ENCODE measurements around the gene CCDC14.

The CCDC14 gene

GRCh38 chr3:123870033-123870432, 91.0 kb downstream of the CCDC14 start:
- Histone ChIP-seq H3K9me3 (ENCODE audit: severe bottlenecking) (no peaks in the 10 kb centered on the region), H3K27me3 (ENCODE audit: insufficient read depth, poor library complexity, severe bottlenecking) (no peaks in the 10 kb centered on the region), H3K4me3 (ENCODE audit: severe bottlenecking) (no peak overlapping the region), H3K36me3 (ENCODE audit: low read depth) (peaks cover 3% of the 10 kb centered on the region; the same call in 1 of the 2 replicates), H3K27ac (ENCODE audit: poor library complexity, severe bottlenecking) (no peak overlapping the region), H3K4me1 (ENCODE audit: insufficient read depth, poor library complexity, severe bottlenecking) (no peaks in the 10 kb centered on the region)
- TF ChIP-seq, protein P1, sequence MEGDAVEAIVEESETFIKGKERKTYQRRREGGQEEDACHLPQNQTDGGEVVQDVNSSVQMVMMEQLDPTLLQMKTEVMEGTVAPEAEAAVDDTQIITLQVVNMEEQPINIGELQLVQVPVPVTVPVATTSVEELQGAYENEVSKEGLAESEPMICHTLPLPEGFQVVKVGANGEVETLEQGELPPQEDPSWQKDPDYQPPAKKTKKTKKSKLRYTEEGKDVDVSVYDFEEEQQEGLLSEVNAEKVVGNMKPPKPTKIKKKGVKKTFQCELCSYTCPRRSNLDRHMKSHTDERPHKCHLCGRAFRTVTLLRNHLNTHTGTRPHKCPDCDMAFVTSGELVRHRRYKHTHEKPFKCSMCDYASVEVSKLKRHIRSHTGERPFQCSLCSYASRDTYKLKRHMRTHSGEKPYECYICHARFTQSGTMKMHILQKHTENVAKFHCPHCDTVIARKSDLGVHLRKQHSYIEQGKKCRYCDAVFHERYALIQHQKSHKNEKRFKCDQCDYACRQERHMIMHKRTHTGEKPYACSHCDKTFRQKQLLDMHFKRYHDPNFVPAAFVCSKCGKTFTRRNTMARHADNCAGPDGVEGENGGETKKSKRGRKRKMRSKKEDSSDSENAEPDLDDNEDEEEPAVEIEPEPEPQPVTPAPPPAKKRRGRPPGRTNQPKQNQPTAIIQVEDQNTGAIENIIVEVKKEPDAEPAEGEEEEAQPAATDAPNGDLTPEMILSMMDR (IDR thresholded peaks at IDR 0.05; ENCODE audit: poor library complexity, severe bottlenecking), result no peak
- DNase-seq (ENCODE audit: low spot score) (no peak), ATAC-seq (ENCODE audit: low read depth) (peak; percentile 62; the same call in 1 of the 3 replicates)

DNA sequence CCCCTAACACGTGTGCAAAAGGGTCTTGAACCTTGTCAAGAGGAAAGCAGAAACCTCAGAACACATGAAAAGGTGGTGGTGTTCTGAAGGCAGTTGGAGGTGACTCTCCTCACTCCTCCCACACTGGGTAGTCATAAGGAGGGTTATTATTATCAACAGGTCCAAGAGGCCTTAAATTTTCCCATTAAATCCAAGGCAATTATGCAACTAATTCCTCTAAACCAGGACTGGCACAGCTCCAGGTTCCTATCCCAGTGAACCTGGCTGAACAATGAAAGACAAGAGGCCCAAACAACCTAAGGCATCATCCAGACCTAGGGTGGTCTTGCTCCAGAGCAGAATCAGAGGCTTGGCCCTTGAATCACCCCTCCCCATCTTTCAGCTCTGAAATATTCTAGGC, 91.9 kb downstream of the CCDC14 start:
- H3K27me3 ChIP-seq (ENCODE audit: insufficient read depth, poor library complexity, severe bottlenecking), result no peaks in the 10 kb centered on the region
- H3K4me3 ChIP-seq (ENCODE audit: severe bottlenecking), result no peak overlapping the region
- H3K27ac ChIP-seq (ENCODE audit: poor library complexity, severe bottlenecking), result no peak overlapping the region
- TF ChIP-seq, protein P1 (IDR thresholded peaks at IDR 0.05; ENCODE audit: poor library complexity, severe bottlenecking), result no peak
- no peaks in the 10 kb centered on the region for H3K4me1 ChIP-seq (ENCODE audit: insufficient read depth, poor library complexity, severe bottlenecking)
- no peaks in the 10 kb centered on the region for H3K36me3 ChIP-seq (ENCODE audit: low read depth)
- ATAC-seq (ENCODE audit: low read depth) (peak; percentile 17; the same call in 1 of the 3 replicates), DNase-seq (ENCODE audit: low spot score) (no peak)
- no peaks in the 10 kb centered on the region for H3K9me3 ChIP-seq (ENCODE audit: severe bottlenecking)

DNA sequence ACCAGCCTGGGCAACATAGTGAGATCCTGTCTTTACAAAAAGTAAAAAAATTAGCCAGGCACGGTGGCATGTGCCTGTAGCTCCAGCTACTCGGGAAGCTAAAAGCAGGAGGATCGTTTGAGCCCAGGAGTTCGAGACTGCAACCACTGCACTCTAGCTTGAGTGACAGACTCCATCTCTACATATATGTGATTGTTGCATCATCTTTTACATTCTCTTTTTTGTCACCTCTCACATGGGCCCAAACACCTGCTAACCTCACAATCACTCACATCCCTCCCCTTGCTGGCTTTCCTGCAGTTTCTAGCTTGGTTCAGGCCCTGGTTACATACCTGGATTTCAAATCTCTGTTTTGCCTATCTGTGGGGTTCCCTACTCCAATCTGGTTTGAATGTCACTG, 96.3 kb downstream of the CCDC14 start:
- no peak for ATAC-seq (ENCODE audit: low read depth)
- no peak overlapping the region for H3K27ac ChIP-seq (ENCODE audit: poor library complexity, severe bottlenecking)
- H3K36me3 ChIP-seq (ENCODE audit: low read depth), result no peaks in the 10 kb centered on the region
- no peaks in the 10 kb centered on the region for H3K4me1 ChIP-seq (ENCODE audit: insufficient read depth, poor library complexity, severe bottlenecking)
- no peaks in the 10 kb centered on the region for H3K27me3 ChIP-seq (ENCODE audit: insufficient read depth, poor library complexity, severe bottlenecking)
- DNase-seq (ENCODE audit: low spot score), result no peak
- H3K4me3 ChIP-seq (ENCODE audit: severe bottlenecking), result no peak overlapping the region
- no peaks in the 10 kb centered on the region for H3K9me3 ChIP-seq (ENCODE audit: severe bottlenecking)
- TF ChIP-seq, protein P1 (IDR thresholded peaks at IDR 0.05; ENCODE audit: poor library complexity, severe bottlenecking), result no peak

Measured in RWPE2 (cell line).